ENCODE measurements around the gene FICD. TPM values are rescaled to one million over a fixed set of nuclear protein-coding genes. Genes with fewer than 3 reads are reported as not detected.

Gene FICD
- total RNA-seq, 4 donors from 2014 or later: 2.3 to 5.7 (median 3.9) TPM

DNA sequence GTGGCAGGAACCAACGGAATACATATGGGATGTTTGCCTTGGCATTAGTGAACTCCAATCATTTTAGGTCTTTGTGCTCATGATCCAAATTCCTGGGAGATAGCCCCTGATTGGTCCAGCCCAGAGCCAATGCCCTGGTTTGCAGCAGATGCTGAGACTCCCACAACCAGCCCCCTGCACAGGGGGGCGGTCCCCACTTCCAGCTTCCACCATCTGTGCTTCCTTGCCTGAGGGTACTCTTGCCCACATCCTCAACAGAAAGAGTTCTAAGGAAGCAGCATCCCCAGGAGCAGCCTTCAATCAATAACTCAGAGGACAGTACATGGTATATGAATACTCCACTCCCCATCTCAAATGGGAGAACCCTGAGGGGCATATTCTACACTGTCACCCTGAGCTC is 39.7 kb upstream of the FICD start:
- H3K4me1 ChIP-seq: no peaks in the 10 kb centered on the region
- no peak for DNase-seq (ENCODE audit: low spot score in 2 of 2)
- no peak overlapping the region for H3K27ac ChIP-seq
- no peak overlapping the region for H3K4me3 ChIP-seq
- H3K36me3 ChIP-seq: no peaks in the 10 kb centered on the region
- no peak for TF ChIP-seq EP300 (IDR thresholded peaks at IDR 0.05)
- no peak for TF ChIP-seq POLR2A (IDR thresholded peaks at IDR 0.05)
- no peak for TF ChIP-seq POLR2AphosphoS5 (IDR thresholded peaks at IDR 0.05)
- TF ChIP-seq, protein P1, sequence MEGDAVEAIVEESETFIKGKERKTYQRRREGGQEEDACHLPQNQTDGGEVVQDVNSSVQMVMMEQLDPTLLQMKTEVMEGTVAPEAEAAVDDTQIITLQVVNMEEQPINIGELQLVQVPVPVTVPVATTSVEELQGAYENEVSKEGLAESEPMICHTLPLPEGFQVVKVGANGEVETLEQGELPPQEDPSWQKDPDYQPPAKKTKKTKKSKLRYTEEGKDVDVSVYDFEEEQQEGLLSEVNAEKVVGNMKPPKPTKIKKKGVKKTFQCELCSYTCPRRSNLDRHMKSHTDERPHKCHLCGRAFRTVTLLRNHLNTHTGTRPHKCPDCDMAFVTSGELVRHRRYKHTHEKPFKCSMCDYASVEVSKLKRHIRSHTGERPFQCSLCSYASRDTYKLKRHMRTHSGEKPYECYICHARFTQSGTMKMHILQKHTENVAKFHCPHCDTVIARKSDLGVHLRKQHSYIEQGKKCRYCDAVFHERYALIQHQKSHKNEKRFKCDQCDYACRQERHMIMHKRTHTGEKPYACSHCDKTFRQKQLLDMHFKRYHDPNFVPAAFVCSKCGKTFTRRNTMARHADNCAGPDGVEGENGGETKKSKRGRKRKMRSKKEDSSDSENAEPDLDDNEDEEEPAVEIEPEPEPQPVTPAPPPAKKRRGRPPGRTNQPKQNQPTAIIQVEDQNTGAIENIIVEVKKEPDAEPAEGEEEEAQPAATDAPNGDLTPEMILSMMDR (IDR thresholded peaks at IDR 0.05): no peak
- WGBS: 48% methylated on average over 2 of the region's 2 CpGs
- H3K27me3 ChIP-seq: peaks cover 28% of the 10 kb centered on the region
- no peaks in the 10 kb centered on the region for H3K9me3 ChIP-seq

DNA sequence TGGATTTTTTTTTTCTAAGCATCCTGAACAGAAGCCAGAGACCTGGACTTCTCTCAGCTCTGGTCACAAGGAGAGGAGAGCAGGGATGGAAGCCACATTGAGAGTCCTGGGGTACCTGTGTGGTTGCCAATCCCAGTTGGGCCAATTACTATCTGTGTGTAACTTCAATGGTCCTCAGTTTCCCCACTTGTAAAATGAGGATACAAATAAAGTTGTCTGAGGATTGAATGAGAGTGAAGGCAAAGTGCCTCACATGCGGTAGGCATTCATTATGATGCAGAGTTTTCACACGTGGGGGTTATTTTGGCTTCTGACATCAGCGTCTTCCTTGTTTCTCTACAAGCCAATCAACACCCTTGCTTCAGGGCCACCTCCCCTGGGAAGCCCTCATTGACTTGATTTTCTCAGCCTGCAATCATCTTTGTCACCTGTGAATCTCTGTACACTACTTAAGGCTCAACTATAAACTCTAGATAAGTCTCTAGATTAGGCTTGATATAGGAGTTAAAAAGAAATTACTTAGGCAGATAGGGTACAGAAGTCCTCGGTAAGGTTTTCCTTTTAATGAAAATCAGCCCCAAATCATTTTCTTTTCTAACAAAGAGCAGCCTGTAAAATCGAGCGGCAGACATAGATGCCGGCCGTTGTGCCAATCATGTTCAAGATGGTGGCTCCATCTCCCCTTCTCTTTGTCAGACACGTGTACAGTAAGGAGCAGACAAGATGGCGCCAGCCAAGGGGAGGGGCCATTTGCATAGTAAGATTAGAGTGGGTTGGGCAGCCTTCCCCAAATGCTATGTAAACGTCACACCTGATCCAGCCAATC is 37.8 kb upstream of the FICD start:
- Histone ChIP-seq H3K27me3 (peaks cover 38% of the 10 kb centered on the region), H3K9me3 (no peaks in the 10 kb centered on the region), H3K4me3 (no peak overlapping the region), H3K4me1 (no peaks in the 10 kb centered on the region), H3K27ac (no peak overlapping the region), H3K36me3 (no peaks in the 10 kb centered on the region)
- TF ChIP-seq POLR2AphosphoS5 (IDR thresholded peaks at IDR 0.05): no peak
- 78% methylated on average over 11 of the region's 11 CpGs for WGBS
- no peak for DNase-seq (ENCODE audit: low spot score in 2 of 2)

DNA sequence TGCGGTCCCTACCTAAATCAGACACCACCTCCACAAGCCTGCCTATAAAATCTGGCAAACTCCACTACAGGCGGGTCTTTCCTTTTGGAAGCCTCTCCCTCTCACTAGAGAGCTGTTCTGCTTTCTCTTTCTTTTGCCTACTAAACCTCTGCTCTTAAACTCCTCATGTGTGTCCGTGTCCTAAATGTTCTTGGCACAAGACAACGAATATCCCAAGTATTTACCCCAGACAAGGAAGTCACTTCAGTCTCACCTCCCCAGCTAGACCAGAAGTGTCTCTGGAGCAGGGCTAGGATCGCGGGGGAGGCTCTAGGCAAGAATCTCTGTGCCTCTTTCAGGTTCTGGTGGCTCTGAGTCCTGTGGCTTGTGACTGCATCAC is 37.2 kb upstream of the FICD start:
- 80% methylated on average over 6 of the region's 6 CpGs for WGBS
- no peaks in the 10 kb centered on the region for H3K9me3 ChIP-seq

DNA sequence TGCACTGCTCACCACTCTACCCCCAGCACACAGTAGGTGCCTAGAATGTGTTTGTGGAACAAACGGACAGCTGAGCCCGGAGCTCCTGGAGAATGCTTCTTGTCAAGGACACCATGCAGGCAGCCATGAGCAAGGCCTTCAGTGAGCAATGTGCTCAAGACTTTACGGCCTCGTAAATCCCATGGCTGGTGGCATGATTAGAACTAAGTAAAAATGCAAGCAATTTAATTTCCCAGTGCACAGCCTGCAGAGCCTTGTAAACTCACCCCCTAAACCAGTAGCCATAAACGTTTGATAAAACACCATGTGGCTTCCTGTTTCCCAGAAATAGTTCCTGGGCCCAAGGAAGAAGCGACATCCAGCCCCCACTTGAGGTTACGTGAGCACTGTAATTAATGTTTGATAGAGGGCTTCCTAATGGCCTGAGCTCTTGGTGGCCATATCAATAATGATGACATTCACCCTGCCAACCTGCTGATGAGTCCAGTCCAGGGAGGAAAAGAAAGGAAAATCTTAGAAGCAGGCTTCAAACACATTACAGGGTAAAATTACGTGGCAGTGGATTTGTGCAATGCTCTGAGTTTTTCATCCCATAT is 36.4 kb upstream of the FICD start:
- WGBS: 66% methylated on average over 8 of the region's 8 CpGs
- no peak overlapping the region for H3K4me3 ChIP-seq
- peaks cover 3% of the 10 kb centered on the region for H3K4me1 ChIP-seq
- H3K9me3 ChIP-seq: no peaks in the 10 kb centered on the region
- no peak for TF ChIP-seq POLR2A (IDR thresholded peaks at IDR 0.05)
- TF ChIP-seq, protein P1 (IDR thresholded peaks at IDR 0.05): no peak
- no peak for TF ChIP-seq POLR2AphosphoS5 (IDR thresholded peaks at IDR 0.05)
- no peak for TF ChIP-seq EP300 (IDR thresholded peaks at IDR 0.05)
- no peak overlapping the region for H3K27ac ChIP-seq
- H3K27me3 ChIP-seq: peaks cover 39% of the 10 kb centered on the region
- DNase-seq (ENCODE audit: low spot score in 2 of 2): no peak
- H3K36me3 ChIP-seq: no peaks in the 10 kb centered on the region

More for the DNA sequence above, 37.2 kb upstream of the FICD start:
- Histone ChIP-seq H3K27ac (no peak overlapping the region), H3K27me3 (peaks cover 38% of the 10 kb centered on the region), H3K4me1 (no peaks in the 10 kb centered on the region), H3K36me3 (no peaks in the 10 kb centered on the region), H3K4me3 (no peak overlapping the region)
- DNase-seq (ENCODE audit: low spot score in 2 of 2): no peak
- TF ChIP-seq POLR2A (IDR thresholded peaks at IDR 0.05): no peak
- no peak for TF ChIP-seq POLR2AphosphoS5 (IDR thresholded peaks at IDR 0.05)
- TF ChIP-seq, protein P1 (IDR thresholded peaks at IDR 0.05): no peak
- no peak for TF ChIP-seq EP300 (IDR thresholded peaks at IDR 0.05)

DNA sequence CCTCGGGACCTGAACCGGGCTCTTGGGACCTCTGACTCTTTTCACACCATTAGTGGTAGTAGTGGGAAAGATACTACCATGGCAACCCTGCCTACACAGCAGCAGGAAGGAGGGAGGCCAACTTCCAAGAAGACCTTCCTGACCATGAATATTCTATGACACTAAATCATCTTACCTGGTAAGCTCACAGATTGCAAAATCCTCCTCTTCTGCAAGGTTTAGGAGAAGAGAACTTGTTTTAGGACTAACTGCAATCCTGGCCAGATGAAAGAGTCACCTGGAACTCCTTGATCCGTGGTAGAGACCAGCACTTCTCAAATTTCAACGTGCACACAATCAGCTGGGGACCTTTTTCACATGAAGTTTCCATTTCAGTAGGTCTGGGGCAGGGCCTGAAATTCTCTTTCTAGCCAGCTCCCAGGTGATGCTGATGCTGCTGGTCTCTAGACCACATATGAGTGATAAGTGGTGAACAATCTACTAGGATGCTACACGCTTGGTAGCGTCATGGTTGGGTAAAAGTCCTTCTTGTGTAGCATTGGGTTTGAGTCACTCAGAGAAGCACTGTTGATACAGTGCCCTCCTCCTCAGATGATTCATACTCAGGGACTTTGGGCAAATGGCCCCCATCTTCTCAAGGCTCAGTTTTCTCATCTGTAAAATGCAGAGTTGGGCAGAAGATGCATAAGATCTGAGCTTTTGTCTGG is 35.6 kb upstream of the FICD start:
- peaks cover 4% of the 10 kb centered on the region for H3K4me1 ChIP-seq
- 82% methylated on average over 6 of the region's 6 CpGs for WGBS
- H3K36me3 ChIP-seq: no peaks in the 10 kb centered on the region
- H3K4me3 ChIP-seq: no peak overlapping the region
- no peak for DNase-seq (ENCODE audit: low spot score in 2 of 2)
- H3K27me3 ChIP-seq: peaks cover 31% of the 10 kb centered on the region
- H3K27ac ChIP-seq: no peak overlapping the region
- H3K9me3 ChIP-seq: no peaks in the 10 kb centered on the region
- TF ChIP-seq POLR2A (IDR thresholded peaks at IDR 0.05): no peak

DNA sequence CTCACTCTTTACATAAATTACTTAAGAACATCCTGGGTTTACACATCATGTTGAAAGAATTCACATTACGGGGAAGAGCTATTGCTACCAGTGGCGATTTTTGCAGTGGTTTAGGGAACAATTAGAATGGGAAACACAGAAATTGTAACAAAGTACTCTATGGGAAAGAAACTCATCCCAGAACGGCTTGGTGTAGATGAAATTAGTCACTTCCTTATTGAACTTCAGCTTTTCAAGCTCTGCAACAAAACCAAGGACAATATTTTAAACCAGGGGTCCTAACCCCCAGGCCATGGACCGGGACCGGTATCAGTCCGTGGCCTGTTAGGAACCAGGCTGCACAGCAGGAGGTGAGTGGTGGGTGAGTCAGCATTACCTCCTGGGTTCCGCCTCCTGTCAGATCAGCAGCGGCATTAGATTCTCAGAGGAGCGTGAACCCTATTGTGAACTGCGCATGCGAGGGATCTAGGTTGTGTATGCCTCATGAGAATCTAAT is 32.3 kb upstream of the FICD start:
- no peak for DNase-seq (ENCODE audit: low spot score in 2 of 2)
- Histone ChIP-seq H3K9me3 (no peaks in the 10 kb centered on the region), H3K4me3 (no peak overlapping the region), H3K4me1 (peaks cover 4% of the 10 kb centered on the region), H3K27ac (no peak overlapping the region), H3K27me3 (peaks cover 28% of the 10 kb centered on the region), H3K36me3 (no peaks in the 10 kb centered on the region)
- TF ChIP-seq EP300 (IDR thresholded peaks at IDR 0.05) (no peak), POLR2A (IDR thresholded peaks at IDR 0.05) (no peak), POLR2AphosphoS5 (IDR thresholded peaks at IDR 0.05) (no peak)
- TF ChIP-seq, protein P1 (IDR thresholded peaks at IDR 0.05): no peak
- WGBS: 53% methylated on average over 11 of the region's 11 CpGs
